HCT116 (cell line): ENCODE results near the gene SHANK1. TPM values are rescaled to one million over a fixed set of nuclear protein-coding genes. Genes with fewer than 3 reads are reported as not detected.
"Not testable (repeated sequence)": the region's sequence is repeated elsewhere in the genome, so short reads cannot be mapped to it uniquely, and the experiment has no call there.

ENCODE experiments used
- ATAC-seq: fragments of 200-7000 bp; cut with Tn5 transposase; 2 replicates; pipeline ENCODE4 v1.9.1; 2020; ENCODE audit warnings: mild to moderate bottlenecking, moderate library complexity
- BruUV-seq: library from RNA; stranded (reverse); fragments of 400-500 nt; replicated peaks from 2 replicates; lab custom pipeline; 2021; lab: Mats Ljungman, UMichigan
- CTCF ChIA-PET: fragments of 300-600 bp; sonication (Branson Sonifier 250); formaldehyde crosslinking; loops from one replicate; lab custom pipeline; 2021; ENCODE audit warnings: antibody characterized with exemption; lab: Charles Lee
- POLR2A ChIA-PET: fragments of 300-600, 350-600 bp; sonication (Branson Sonifier 250); formaldehyde crosslinking; loops from one replicate; lab custom pipeline; 2021; ENCODE audit warnings: antibody characterized with exemption; lab: Charles Lee
- RAD21 ChIA-PET, 2 experiments: fragments of 300-600 bp; sonication (Branson Sonifier 250); formaldehyde crosslinking; loops; one replicate each; lab custom pipeline; 2023; ENCODE audit warnings: low total read pairs in 2 of 2; ENCODE audit not compliant: uncharacterized antibody in 2 of 2, unreplicated experiment in 2 of 2, low non-redundant PET in 1 of 2; lab: Charles Lee
- DNase-seq: peaks from one replicate; pipeline ENCODE4 v3.0.0-alpha.2; 2010; ENCODE audit warnings: low read depth, low spot score
- H2AFZ ChIP-seq: fragments of 200-600 bp; shearing (Covaris generic), sonication (generic); 2 replicates; pipeline ENCODE4 v1.6.1; 2017; ENCODE audit warnings: low read depth, mixed run types, mixed read lengths, antibody characterized with exemption, low read length; ENCODE audit not compliant: poor library complexity, severe bottlenecking
- H3K27ac ChIP-seq: 2 replicates; pipeline ENCODE4 v1.5.1; 2012; ENCODE audit warnings: low read depth, low read length
- H3K27me3 ChIP-seq: fragments of 200-600 bp; sonication (generic); 2 replicates; pipeline ENCODE4 v1.6.1; 2016; ENCODE audit warnings: mixed run types, low read length, mixed read lengths; ENCODE audit not compliant: insufficient read depth
- H3K36me3 ChIP-seq, 2 experiments: fragments of 200-500 bp in 1 of 2; fragments of 200-600 bp in 1 of 2; sonication (Bioruptor generic) in 1 of 2; sonication (generic) in 1 of 2; 2 replicates each; pipeline versions ENCODE4 v1.5.1 to v1.6.1; 2014 to 2016; ENCODE audit warnings: low read length in 2 of 2, inconsistent platforms in 1 of 2, mixed read lengths in 1 of 2, mixed run types in 1 of 2; ENCODE audit not compliant: insufficient read depth in 2 of 2, control insufficient read depth in 1 of 2
- H3K4me1 ChIP-seq, 2 experiments: fragments of 200-600 bp in 1 of 2; sonication (generic) in 1 of 2; 2 replicates each; pipeline versions ENCODE4 v1.5.1 to v1.6.1; 2012 to 2017; ENCODE audit warnings: low read length in 2 of 2, inconsistent platforms in 1 of 2, mild to moderate bottlenecking in 1 of 2, mixed read lengths in 1 of 2, mixed run types in 1 of 2, moderate library complexity in 1 of 2; ENCODE audit not compliant: insufficient read depth in 2 of 2, control insufficient read depth in 1 of 2
- H3K4me2 ChIP-seq: fragments of 200-600 bp; sonication (generic); 2 replicates; pipeline ENCODE4 v1.6.1; 2017; ENCODE audit warnings: mixed run types, low read length, mixed read lengths
- H3K4me3 ChIP-seq, 2 experiments: fragments of 200-600 bp in 1 of 2; sonication (generic) in 1 of 2; replicated peaks in 1 of 2; 2 replicates each; pipeline ENCODE4 v1.5.1; 2011 to 2016; ENCODE audit warnings: low read length in 2 of 2, control low read depth in 1 of 2, low read depth in 1 of 2, mild to moderate bottlenecking in 1 of 2, mixed read lengths in 1 of 2, mixed run types in 1 of 2
- H3K79me2 ChIP-seq: fragments of 200-600 bp; sonication (generic); 2 replicates; pipeline ENCODE4 v1.6.1; 2017; ENCODE audit warnings: mild to moderate bottlenecking, mixed run types, low read length, moderate library complexity, mixed read lengths; ENCODE audit not compliant: insufficient read depth
- H3K9ac ChIP-seq: fragments of 200-600 bp; sonication (generic); 2 replicates; pipeline ENCODE4 v1.6.1; 2016; ENCODE audit warnings: low read length, mixed read lengths
- H3K9me2 ChIP-seq: fragments of 200-600 bp; sonication (generic), shearing (Covaris generic); 2 replicates; pipeline ENCODE4 v1.6.1; 2017; ENCODE audit warnings: mixed run types, mild to moderate bottlenecking, moderate library complexity; ENCODE audit not compliant: insufficient read depth
- H3K9me3 ChIP-seq, 2 experiments: fragments of 200-500 bp in 1 of 2; fragments of 200-600 bp in 1 of 2; sonication (Bioruptor generic) in 1 of 2; sonication (generic) in 1 of 2; 2 replicates each; pipeline ENCODE4 v1.6.1; 2014 to 2017; ENCODE audit warnings: low read length in 2 of 2, mixed read lengths in 2 of 2, inconsistent platforms in 1 of 2, low read depth in 1 of 2, mild to moderate bottlenecking in 1 of 2, mixed run types in 1 of 2, moderate library complexity in 1 of 2; ENCODE audit not compliant: control insufficient read depth in 1 of 2, insufficient read depth in 1 of 2
- H4K20me1 ChIP-seq: fragments of 200-600 bp; sonication (generic), shearing (Covaris generic); 2 replicates; pipeline ENCODE4 v1.6.1; 2017; ENCODE audit warnings: mixed run types, mild to moderate bottlenecking, moderate library complexity; ENCODE audit not compliant: insufficient read depth
- intact Hi-C: fragments of 100-400 bp; cut with micrococcal nuclease; formaldehyde crosslinking; loops from 2 replicates; pipeline ENCODE4 v1.10.0; 2022
- total RNA-seq: library from RNA; stranded (reverse); gene quantifications from one replicate; pipeline ENCODE4 v1.2.1, GENCODE V29; 2021; ENCODE audit not compliant: unreplicated experiment

The SHANK1 gene
- total RNA-seq, 1 experiment from 2014 or later, result 3.0 TPM

DNA sequence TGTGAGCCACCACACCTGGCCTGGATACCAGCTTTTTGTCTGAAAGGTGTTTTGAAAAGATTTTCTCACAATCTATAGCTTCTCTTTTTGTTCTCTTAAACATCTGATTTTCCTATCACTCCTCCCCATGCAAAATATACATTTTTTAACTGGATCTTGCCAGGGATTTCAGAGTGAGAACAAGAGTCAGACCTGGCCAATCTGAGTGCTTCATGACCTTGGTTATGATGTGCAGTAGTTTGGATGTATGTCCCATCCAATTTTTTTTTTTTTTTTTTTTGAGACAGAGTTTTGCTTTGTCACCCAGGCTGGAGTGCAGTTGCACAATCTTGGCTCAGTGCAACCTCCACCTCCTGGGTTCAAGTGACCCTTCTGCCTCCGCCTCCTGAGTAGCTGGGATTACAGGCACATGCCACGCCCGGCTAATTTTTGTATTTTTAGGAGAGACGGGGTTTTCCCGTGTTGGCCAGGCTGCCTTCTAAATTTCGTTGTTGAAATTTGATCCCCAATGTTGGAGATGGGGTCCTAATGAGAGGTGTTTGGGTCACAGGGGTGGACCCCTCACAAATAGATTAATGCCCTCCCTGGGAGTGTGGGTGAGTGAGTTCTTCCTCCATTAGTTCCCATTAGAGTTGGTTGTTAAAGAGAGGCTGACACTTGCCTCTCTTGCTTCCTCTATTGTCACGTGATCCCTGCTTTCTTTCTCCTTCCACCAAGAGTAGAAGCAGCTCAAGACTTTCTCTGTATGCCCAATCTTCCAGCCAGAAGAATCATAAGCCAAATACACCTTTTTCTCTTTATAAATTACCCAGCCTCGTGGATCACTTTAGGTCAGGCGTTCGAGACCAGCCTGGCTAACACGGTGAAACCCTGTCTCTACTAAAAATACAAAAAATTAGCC, 106.8 kb downstream of the SHANK1 start:
- BruUV-seq, ATAC-seq, H3K9me2 ChIP-seq, H3K9me3 ChIP-seq, H3K36me3 ChIP-seq, H2AFZ ChIP-seq, H3K9ac ChIP-seq, H3K4me2 ChIP-seq, H3K27me3 ChIP-seq, DNase-seq, intact Hi-C loops, H3K27ac ChIP-seq, H3K79me2 ChIP-seq, H3K4me1 ChIP-seq, CTCF ChIA-PET, RAD21 ChIA-PET, POLR2A ChIA-PET, H3K4me3 ChIP-seq, H4K20me1 ChIP-seq: not testable (repeated sequence)

Other genes starting within 250 kb of the SHANK1 start
- 92.4 TPM for gene EMC10, start 243.3 kb downstream of the SHANK1 start, total RNA-seq
- 12.2 TPM for gene GARIN5A, start 243.0 kb downstream of the SHANK1 start, total RNA-seq
- gene JOSD2, start 208.6 kb downstream of the SHANK1 start, total RNA-seq, result 40.9 TPM
- gene ASPDH, start 205.9 kb downstream of the SHANK1 start, total RNA-seq, result not detected
- gene LRRC4B, start 151.4 kb downstream of the SHANK1 start, total RNA-seq, result 0.89 TPM
- gene SYT3, start 79.9 kb downstream of the SHANK1 start, total RNA-seq, result 4.6 TPM
- 14.5 TPM for gene C19orf81, start 70.4 kb downstream of the SHANK1 start, total RNA-seq
- 7.1 TPM for gene CLEC11A, start 3.6 kb upstream of the SHANK1 start, total RNA-seq
- gene GPR32, start 50.7 kb upstream of the SHANK1 start, total RNA-seq, result not detected
- gene ACP4, start 70.6 kb upstream of the SHANK1 start, total RNA-seq, result not detected
- gene KLK1, start 104.0 kb upstream of the SHANK1 start, total RNA-seq, result 3.3 TPM
- not detected for gene KLK15, start 113.8 kb upstream of the SHANK1 start, total RNA-seq
- gene KLK3, start 135.1 kb upstream of the SHANK1 start, total RNA-seq, result not detected
- not detected for gene KLK2, start 153.6 kb upstream of the SHANK1 start, total RNA-seq
- 0.84 TPM for gene KLK4, start 191.6 kb upstream of the SHANK1 start, total RNA-seq
- 1.2 TPM for gene KLK5, start 233.2 kb upstream of the SHANK1 start, total RNA-seq
- gene KLK6, start 249.8 kb upstream of the SHANK1 start, total RNA-seq, result 40.5 TPM